Posterior vena cava (tissue), 2 donors: ENCODE data around the gene PIK3CB. TPM values are rescaled to one million over a fixed set of nuclear protein-coding genes. Genes with fewer than 3 reads are reported as not detected.
"Not testable (repeated sequence)": the region's sequence is repeated elsewhere in the genome, so short reads cannot be mapped to it uniquely, and the experiment has no call there.

Experiments
- DNase-seq: peaks from one replicate; pipeline ENCODE4 v3.0.0-alpha.2; 2020; ENCODE audit warnings: low spot score
- intact Hi-C, 2 donors: fragments of 100-400 bp; cut with DNase I; formaldehyde crosslinking; loops; one replicate each; pipeline versions ENCODE4 v1.14.1 to v1.14.2; 2022 to 2023
- total RNA-seq, 2 donors: library from RNA; stranded (reverse); fragmentation: NEBNext Ultra II Directional; extraction: Animal tissue kit (Norgen Biotek cat#: 25700); gene quantifications; one replicate each; pipeline ENCODE4 v1.2.1, GENCODE V29; 2021
- donor health status: DM: yes; HTN: yes; CAD: no.
- donor health status: DM: yes; HTN: yes; CAD: no.

The PIK3CB gene
- total RNA-seq, 2 donors from 2014 or later, result 15.4 to 21.1 TPM

DNA sequence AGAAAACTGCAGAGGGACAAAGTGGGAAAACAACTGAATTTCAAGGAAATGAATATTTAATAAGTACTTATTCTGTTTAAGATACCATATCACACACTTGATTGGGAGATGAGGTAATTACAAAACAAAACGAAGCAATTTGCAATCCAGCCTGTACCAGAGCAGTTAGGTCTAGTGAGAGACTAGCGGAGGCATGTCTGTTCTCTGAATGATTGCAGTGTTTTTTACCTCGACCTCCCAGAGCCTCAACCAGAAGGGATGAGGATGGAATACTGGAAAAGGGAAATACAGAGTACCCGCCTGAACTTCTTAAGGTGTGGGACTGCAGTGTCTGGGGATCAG, 59.5 kb downstream of the PIK3CB start:
- no peak for DNase-seq
- intact Hi-C loops, result no loop called here

DNA sequence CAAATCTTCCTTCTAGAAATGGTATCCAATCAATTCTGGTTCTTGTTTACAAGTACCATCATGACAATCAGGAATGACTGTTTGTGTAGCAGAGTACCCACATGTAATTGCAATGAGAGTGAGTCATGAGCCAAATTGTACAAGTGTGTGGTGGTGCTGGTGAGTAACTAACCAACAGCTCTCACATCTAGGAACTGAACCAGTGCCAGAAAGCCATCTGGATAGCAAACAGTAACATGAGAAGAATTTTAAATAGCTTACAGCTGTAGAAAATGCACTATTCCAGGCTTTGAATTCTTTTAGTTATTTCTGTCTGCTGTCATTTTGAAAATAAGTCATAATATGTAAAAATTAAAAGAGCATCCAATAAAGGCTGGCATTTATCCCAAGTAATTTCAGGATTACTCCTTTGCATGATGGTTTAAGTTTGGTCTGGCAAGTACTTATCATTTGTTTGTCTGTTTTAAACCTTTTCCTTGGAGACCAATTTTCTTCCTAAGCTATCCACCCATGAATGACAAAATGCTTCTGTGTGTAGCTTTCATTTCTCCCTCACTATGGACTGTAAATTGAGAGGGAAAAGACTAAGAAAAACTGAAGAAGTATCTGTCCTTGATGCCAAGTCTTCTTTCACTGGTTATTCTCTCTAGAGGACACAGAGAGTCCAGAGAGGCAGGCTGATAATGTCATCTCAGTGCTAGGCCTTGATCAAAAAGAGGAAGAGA, 60.0 kb downstream of the PIK3CB start:
- intact Hi-C loops, result no loop called here
- DNase-seq, result no peak

DNA sequence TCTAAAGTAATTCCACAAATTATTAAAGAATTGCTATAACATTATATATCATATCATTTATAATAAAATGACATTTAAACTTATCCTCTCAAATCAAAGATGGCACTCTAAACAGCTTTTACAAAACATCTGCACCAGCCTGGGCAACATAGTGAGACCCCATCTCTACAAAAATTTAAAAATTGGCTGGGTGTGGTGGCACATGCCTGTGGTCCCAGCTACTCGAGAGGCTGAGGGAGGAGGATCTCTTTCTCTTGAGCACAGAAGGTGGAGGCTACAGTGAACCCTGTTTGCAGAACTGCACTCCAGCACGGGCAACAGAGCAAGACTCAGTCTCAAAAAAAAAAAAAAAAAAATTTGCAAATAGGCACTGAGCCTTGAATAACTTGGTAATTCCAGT, 63.1 kb downstream of the PIK3CB start:
- DNase-seq, result no peak
- intact Hi-C loops, result no loop called here

DNA sequence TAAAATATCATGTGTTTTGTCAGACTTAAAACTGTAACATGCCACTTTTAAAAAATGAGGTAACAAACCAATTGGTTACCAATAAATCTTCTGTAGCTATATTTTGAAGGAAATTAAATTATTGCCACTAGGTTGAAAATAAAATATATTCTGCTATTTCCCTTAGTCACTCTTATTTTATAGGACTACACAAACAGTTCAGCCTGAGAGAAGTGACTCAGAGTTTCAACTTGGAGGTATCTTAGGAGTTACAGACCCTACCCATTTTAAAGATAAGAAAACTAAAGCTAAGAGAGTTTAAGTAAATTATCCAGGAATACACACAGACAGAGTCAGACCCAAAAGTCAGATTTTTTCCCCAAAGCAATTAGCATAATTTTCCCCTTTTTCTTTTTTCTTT, 65.1 kb downstream of the PIK3CB start:
- no peak for DNase-seq
- intact Hi-C loops, result no loop called here

DNA sequence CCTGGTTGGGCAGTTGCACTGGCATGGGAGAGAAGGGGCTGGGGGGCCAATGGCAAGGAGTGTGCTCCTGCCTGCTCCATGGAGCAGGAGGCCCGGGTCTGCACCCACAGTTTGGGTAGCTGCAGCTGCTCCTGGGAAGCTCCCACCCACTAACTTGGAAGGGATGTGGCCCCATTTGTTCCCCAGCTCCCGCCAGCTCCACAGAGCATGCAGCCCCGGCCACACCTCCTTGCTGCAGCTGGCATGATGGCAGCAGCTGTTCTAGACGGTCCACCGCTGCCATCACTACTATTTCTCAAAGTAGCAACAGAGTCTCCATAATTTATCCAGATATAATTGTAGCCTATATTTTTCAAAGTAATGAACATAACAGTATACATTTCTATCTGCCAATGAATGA, 65.8 kb downstream of the PIK3CB start:
- intact Hi-C loops, result no loop called here
- no peak for DNase-seq

DNA sequence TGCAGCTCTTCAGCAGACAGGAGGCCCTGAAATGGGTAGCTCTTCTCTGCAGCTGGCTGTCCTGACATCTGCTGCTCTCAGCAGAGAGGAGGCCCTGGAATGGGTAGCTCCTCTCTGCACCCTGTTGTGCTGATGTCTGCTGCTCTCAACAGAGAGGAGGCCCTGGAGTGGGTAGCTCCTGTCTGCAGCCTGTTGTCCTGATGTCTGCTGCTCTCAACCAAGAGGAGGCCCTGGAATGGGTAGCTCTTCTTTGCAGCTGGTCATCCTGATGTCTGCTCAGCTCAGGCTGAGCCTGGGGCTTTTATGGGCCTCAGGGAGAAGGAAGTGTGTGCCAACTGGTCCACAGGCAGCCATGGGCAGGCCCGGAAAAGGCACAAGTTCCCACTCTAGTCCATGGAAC, 66.6 kb downstream of the PIK3CB start:
- intact Hi-C loops, result no loop called here
- DNase-seq, result no peak

DNA sequence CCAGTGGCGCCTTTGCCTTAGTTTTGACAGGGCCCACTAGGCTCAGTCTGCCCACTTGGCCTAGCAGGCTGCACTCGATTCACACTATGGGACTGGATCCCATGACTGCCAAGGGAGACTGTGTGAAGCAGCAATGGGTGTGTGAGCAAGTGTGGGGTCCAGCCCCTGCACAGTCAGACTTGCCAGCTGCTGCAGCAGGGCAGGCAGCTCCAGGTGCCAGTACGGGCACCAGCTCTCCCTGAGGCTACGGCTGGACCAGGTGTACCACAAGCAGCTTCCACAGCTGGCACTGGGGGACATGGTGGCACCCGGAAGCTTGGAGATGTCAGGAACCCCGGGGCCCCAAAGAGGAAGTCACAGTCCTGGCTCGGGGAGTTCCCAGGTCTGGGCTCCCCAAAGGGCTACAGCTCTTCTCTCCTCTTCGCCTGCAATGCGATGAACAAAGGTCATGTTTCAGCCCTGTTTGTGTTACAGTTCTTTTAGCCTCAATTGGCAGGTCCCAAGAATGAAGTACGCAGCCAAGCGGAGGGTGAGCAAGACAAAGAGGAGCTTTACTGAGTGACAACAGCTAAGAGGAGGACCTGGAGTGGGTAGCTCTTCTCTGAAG, 67.1 kb downstream of the PIK3CB start:
- DNase-seq, result no peak
- intact Hi-C loops, result no loop called here

DNA sequence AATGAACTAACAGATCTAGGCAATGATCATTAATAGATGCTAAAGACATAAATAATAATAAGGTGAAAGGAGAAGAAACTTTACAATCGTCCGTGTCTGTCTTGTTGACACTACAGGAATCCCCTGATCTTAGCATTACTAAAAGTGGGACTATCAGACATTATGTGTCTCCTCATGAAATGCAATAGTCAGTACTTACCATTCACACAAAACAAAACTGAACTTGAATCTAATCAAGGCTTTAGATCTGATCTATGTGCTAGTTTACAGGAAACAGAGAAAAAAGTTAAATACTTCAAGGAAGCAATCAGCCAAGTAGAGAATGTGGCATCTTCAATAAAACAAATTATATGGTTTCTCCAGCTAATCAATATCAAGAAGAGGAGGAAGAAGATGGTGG, 73.7 kb downstream of the PIK3CB start:
- DNase-seq, result no peak
- intact Hi-C loops, result loop anchor here in 1 of 2 donors (2.0 kb wide), 1 partner anchor 56 kb away; no protein-coding TSS in a partner anchor

DNA sequence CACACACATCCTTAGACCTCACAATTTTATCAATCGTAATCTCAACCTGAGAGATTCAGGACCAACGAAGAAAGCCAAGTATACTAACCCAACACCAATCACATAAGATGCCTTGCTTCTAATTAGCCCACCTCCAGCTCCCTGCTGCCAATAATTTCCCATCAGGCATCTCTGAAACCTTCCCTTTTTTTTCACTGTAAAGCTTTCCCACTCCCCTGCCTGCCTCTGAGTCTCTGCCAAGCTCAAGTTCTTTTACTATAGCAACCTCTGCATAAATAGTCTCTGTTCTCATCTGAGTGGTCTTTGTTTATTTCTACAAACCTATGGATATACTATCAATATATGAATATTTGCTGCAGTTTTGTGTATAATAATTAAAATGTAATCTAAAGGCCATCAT, 86.5 kb downstream of the PIK3CB start:
- intact Hi-C loops, result no loop called here

DNA sequence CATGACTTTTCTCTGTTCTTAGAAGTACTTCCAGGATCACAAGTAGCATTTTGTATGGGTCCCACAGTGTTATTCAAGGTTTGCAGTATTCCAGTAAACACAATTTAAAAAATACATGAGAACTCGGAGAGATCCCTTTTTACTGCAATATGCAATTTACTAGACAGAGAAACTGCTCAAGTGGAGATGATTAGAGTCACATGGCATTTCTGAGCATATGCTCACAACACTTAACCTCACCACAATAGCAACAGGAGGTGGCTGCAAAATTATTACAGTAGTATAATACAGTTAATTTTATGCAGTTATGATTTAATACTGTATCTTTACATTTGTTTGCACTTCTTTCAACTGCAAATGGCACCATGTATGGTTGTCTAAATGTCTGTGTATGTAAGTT, 87.5 kb downstream of the PIK3CB start:
- intact Hi-C loops, result no loop called here
- DNase-seq, result no peak

More for the DNA sequence above, 86.5 kb downstream of the PIK3CB start:
- no peak for DNase-seq

DNA sequence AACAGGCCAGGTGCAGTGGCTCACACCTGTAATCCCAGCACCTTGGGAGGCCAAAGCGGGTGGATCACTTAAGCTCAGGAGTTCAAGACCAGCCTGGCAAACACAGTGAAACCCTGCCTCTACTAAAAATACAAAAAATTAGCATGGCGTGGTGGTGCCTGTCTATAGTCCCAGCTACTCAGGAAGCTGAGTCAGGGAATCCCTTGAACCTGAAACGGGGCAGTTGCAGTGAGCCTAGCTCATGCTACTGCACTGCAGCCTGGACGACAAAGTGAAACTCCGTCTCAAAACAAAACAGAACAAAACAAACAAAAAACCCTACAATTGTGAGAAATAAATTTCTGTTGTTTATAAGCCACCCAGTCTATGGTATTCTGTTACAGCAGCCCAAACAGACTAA, 94.7 kb downstream of the PIK3CB start:
- intact Hi-C loops, result no loop called here
- DNase-seq, result no peak

DNA sequence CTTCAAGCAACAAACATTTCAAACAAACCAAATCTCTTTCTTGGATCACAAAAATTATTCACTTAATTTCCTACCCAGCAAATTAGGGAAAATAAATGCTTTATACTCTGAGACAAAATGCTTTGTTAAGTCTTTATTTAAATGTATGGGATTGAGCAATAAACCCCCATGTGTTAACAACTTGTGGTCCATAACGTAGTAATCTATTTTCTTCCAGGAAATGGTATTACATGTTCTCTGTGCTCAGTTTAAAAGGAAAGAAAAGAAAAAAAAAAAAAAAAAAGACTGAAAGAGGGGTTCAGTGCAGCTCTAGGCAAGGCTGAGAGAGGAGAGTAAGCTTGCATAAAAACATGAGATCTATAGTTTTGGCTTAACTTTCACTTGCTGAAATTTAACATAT, 102.3 kb downstream of the PIK3CB start:
- intact Hi-C loops, result no loop called here
- no peak for DNase-seq

DNA sequence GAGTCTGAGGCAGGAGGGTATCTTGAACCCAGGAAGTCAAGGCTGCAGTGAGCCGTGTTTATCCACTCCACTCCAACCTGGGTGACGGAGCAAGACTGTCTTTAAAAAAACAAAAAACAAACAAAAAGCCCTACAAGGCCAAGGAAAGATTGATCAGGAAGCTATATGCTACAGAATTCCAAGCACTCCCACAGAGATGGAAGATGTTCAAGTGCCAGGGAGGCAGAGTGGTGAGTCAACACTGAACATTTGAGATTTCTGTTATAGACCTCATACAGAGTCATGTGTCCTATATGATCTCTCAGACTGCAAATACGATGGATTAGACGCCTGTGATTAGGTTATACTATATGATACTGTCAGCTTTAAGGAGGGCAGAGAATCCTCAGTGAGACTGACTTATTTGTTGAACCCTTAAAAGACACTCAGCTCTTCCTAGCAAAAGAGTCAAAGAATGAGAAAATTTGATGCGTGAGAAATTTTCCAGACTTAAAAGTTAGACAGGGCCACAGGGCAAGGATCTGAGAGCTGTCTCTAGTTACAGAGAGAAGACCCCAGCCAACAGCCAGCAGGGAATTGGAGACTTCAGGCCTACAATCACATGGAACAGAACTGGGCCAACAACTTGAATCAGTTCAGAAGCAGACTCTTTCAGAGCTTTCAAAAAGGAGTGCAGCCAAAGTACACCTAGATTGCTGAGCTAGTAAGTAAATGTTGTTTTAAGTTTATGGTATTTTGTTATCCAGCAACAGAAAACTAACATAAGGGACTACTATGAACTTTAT, 107.6 kb downstream of the PIK3CB start:
- no peak for DNase-seq
- intact Hi-C loops, result no loop called here

DNA sequence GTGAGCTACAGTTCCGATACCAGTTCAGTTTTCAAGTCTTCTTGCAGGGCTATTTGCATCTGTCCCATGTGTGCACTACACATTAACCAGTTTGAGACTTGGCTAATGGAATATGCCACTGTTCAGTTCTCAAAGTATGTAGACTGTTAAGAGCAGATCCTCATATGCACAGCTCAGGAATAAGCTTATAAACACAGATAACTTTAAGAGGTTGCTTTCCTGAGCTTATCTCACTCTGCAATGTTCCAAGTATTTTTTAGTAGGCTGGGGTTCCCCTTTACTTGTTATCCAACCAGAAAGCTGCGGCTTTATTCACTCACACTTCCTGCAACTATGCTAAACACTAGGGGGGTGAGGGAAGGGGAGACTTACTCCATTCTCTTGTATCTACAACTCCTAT, 108.7 kb downstream of the PIK3CB start:
- DNase-seq, intact Hi-C loops: not testable (repeated sequence)

DNA sequence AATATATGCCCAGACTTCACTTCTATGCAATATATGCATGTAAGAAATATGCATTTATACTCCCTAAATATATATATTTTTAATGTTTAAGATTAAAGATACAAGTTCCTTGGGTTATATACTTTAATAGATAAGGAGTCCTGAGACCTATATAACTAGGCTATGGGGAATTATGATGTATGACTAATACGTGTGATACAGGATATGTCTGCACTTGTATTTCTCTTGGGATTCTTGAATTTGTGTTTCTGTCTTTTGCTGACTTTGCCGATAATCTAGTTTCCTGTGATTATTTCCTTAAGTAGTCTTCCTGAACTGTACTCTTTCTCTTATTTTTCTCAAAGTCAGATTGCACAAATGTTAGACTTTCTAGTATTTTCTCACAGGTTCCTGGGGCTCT, 109.6 kb downstream of the PIK3CB start:
- no peak for DNase-seq
- intact Hi-C loops, result no loop called here

DNA sequence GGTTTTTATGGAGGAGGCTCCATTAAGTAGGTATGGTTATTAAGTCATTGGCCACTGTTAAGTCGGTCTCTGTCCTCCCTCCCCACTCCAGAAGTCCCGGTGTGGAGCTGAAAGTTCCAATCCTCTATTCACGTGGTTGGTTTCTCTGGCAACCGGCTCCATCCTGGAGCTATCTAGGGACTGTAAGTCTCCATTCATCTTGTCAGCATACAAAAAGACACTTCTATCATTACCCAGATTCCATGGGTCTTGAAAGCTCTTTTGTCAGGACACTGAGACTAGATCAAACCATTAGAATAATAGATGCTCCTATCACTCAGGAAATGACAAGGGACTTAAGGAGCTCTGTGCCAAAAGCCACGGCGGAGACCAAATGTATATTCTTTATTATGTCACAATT, 110.3 kb downstream of the PIK3CB start:
- intact Hi-C loops, result no loop called here
- no peak for DNase-seq

DNA sequence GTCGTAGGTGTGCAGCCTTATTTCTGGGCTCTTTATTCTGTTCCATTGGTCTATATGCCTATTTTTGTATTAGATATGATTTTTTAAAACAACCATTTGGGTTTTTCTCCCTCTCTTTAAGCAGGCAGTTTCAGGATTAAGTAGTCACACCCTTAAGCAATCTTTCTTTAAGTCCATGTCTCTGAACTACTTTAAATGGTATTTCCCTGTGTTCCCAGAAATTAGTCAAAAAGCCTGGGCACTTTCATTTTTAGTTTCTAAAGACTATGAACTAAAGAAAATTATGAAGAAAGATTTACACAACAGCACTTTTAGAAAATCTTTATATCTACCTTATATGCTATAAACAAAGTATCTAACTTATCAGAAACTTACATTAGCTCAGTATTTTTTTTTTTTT, 115.9 kb downstream of the PIK3CB start:
- intact Hi-C loops, result no loop called here
- no peak for DNase-seq

DNA sequence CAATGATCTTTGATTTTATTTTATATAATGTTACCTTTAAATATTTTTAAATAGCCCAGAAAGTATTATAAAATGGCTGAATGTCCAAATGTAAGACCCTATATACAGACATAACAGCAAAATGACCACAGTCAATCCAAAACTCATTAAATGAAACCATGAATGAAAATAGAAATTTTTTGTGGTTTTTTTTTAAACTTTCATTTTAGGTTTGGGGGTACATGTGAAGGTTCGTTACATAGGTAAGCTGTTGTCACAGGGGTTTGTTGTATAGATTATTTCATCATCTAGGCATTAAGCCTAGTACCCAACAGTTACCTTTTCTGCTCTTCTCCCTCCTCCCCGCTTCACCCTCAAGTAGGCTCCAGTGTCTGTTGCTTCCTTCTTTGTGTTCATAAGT, 117.4 kb downstream of the PIK3CB start:
- intact Hi-C loops, result no loop called here
- no peak for DNase-seq

DNA sequence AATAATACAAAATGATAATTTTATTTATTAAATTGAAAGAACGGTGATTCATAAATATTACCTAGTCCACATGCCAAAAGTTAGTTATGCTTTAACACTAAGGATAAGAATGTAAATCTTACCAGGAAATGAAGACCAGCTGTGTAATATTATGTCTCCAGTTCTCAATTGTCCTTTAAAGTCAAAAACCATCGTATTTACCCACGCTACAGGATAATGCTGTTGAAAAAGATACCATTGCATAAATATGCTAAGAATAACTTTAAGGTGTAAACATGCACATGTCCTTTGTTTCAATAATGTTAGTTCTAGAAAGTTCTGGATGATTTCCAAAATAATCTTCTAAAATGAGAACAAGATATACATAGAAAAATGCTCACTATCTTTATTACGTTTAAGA, 122.6 kb downstream of the PIK3CB start:
- intact Hi-C loops, result loop anchor here in 1 of 2 donors (2.0 kb wide), 1 partner anchor 53 kb away; no protein-coding TSS in a partner anchor
- DNase-seq, result no peak

DNA sequence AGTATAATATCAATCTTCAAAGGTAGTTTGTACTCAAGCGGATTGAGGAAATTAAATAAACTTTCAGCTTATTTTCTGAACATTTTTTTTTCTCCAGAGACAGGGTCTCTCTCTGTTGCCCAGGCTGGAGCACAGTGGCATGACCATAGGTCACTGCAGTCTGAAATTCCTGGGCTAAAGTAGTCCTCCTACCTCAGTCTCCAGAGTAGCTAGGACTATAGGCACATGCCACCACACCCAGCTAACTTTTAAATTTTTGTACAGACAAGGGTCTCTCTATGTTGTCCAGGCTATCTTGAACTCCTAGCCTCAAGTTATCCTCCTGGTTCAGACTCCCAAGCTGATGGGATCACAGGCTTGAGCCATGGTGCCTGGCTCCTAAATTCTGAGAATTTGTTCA, 129.1 kb downstream of the PIK3CB start:
- no peak for DNase-seq
- intact Hi-C loops, result loop anchor here in 1 of 2 donors (2.0 kb wide), 1 partner anchor 55 kb away; no protein-coding TSS in a partner anchor
